ENCODE data around the gene TEX30. TPM values are rescaled to one million over a fixed set of nuclear protein-coding genes. Genes with fewer than 3 reads are reported as not detected.

Gene TEX30
- total RNA-seq, 3 donors from 2014 or later (not counting 1 experiment from before 2014, with no cell fraction given) = 8.7 to 10.3 (median 9.3) TPM

- peak overlapping the region in 1 of 2 donors; percentile 96 for H3K27ac Mint-ChIP-seq
- Histone ChIP-seq H3K4me3 (ENCODE audit: low read length) (no peak overlapping the region), H3K27me3 (ENCODE audit: control insufficient read depth, insufficient read depth, low read length) (no peaks in the 10 kb centered on the region), H3K36me3 (ENCODE audit: control insufficient read depth, insufficient read depth, low read length) (peaks cover 4% of the 10 kb centered on the region), H3K9me3 (ENCODE audit: control insufficient read depth, insufficient read depth, low read length) (no peaks in the 10 kb centered on the region), H3K4me1 (ENCODE audit: control insufficient read depth, insufficient read depth, low read length) (peaks cover 30% of the 10 kb centered on the region), H3K27ac (ENCODE audit: low read length) (no peak overlapping the region)
- intact Hi-C loops (cut with micrococcal nuclease) = no loop called here
- no peaks in the 10 kb centered on the region for H3K27me3 Mint-ChIP-seq (ENCODE audit: low read depth in 2 of 2)
- DNase-seq (no peak), ATAC-seq (no peak)
- TF ChIP-seq CTCF (IDR thresholded peaks at IDR 0.05) = no peak
- H3K9me3 Mint-ChIP-seq = no peaks in the 10 kb centered on the region
- H3K36me3 Mint-ChIP-seq = no peaks in the 10 kb centered on the region
- H3K4me3 Mint-ChIP-seq = peak overlapping the region; percentile 93
- H3K4me1 Mint-ChIP-seq = peaks cover 32 to 45% of the 10 kb centered on the region in 2 donors
- WGBS (ENCODE audit: insufficient coverage) = 92% methylated on average over 16 of the region's 16 CpGs
Observed at GRCh38 chr13:102772042-102772425, 1.6 kb downstream of the TEX30 start.

- intact Hi-C loops (cut with micrococcal nuclease) = no loop called here
Observed at GRCh38 chr13:102771298-102772041, 2.1 kb downstream of the TEX30 start.

GRCh38 chr13:102770435-102770834 lies 3.2 kb downstream of the TEX30 start:
- intact Hi-C loops (cut with micrococcal nuclease) = no loop called here
- peaks cover 28% of the 10 kb centered on the region for H3K4me1 ChIP-seq (ENCODE audit: control insufficient read depth, insufficient read depth, low read length)
- Mint-ChIP-seq H3K4me1 (peaks cover 28 to 45% of the 10 kb centered on the region in 2 donors), H3K9me3 (no peaks in the 10 kb centered on the region), H3K4me3 (peak overlapping the region; percentile 7), H3K27ac (no peak overlapping the region), H3K36me3 (no peaks in the 10 kb centered on the region), H3K27me3 (ENCODE audit: low read depth in 2 of 2) (no peaks in the 10 kb centered on the region)
- 97% methylated on average over 2 of the region's 2 CpGs for WGBS (ENCODE audit: insufficient coverage)
- DNase-seq = no peak
- no peaks in the 10 kb centered on the region for H3K27me3 ChIP-seq (ENCODE audit: control insufficient read depth, insufficient read depth, low read length)
- no peaks in the 10 kb centered on the region for H3K9me3 ChIP-seq (ENCODE audit: control insufficient read depth, insufficient read depth, low read length)
- no peak overlapping the region for H3K4me3 ChIP-seq (ENCODE audit: low read length)
- no peak for TF ChIP-seq CTCF (IDR thresholded peaks at IDR 0.05)
- peaks cover 14% of the 10 kb centered on the region for H3K36me3 ChIP-seq (ENCODE audit: control insufficient read depth, insufficient read depth, low read length)
- no peak overlapping the region for H3K27ac ChIP-seq (ENCODE audit: low read length)
- ATAC-seq = no peak

More at GRCh38 chr13:102771298-102772041, 2.1 kb downstream of the TEX30 start:
- Histone ChIP-seq H3K4me1 (ENCODE audit: control insufficient read depth, insufficient read depth, low read length) (peaks cover 30% of the 10 kb centered on the region), H3K4me3 (ENCODE audit: low read length) (no peak overlapping the region), H3K9me3 (ENCODE audit: control insufficient read depth, insufficient read depth, low read length) (no peaks in the 10 kb centered on the region), H3K27ac (ENCODE audit: low read length) (no peak overlapping the region), H3K27me3 (ENCODE audit: control insufficient read depth, insufficient read depth, low read length) (no peaks in the 10 kb centered on the region), H3K36me3 (ENCODE audit: control insufficient read depth, insufficient read depth, low read length) (peaks cover 9% of the 10 kb centered on the region)
- 89% methylated on average over 3 of the region's 6 CpGs for WGBS (ENCODE audit: insufficient coverage)
- DNase-seq = no peak
- H3K36me3 Mint-ChIP-seq = no peaks in the 10 kb centered on the region
- no peak overlapping the region for H3K27ac Mint-ChIP-seq
- H3K4me3 Mint-ChIP-seq = peak overlapping the region; percentile 93
- no peak for ATAC-seq
- no peak for TF ChIP-seq CTCF (IDR thresholded peaks at IDR 0.05)
- H3K27me3 Mint-ChIP-seq (ENCODE audit: low read depth in 2 of 2) = no peaks in the 10 kb centered on the region
- H3K4me1 Mint-ChIP-seq = peaks cover 30 to 45% of the 10 kb centered on the region in 2 donors
- no peaks in the 10 kb centered on the region for H3K9me3 Mint-ChIP-seq

- no peaks in the 10 kb centered on the region for H3K36me3 Mint-ChIP-seq
- H3K4me3 Mint-ChIP-seq = no peak overlapping the region
- intact Hi-C loops (cut with micrococcal nuclease) = no loop called here
Observed at GRCh38 chr13:102769679-102770078, 3.9 kb downstream of the TEX30 start.

More at GRCh38 chr13:102769679-102770078, 3.9 kb downstream of the TEX30 start:
- DNase-seq (no peak), ATAC-seq (no peak)
- Histone ChIP-seq H3K36me3 (ENCODE audit: control insufficient read depth, insufficient read depth, low read length) (peaks cover 14% of the 10 kb centered on the region), H3K9me3 (ENCODE audit: control insufficient read depth, insufficient read depth, low read length) (no peaks in the 10 kb centered on the region), H3K4me3 (ENCODE audit: low read length) (no peak overlapping the region), H3K4me1 (ENCODE audit: control insufficient read depth, insufficient read depth, low read length) (peaks cover 23% of the 10 kb centered on the region), H3K27me3 (ENCODE audit: control insufficient read depth, insufficient read depth, low read length) (no peaks in the 10 kb centered on the region), H3K27ac (ENCODE audit: low read length) (no peak overlapping the region)
- peaks cover 24 to 41% of the 10 kb centered on the region in 2 donors for H3K4me1 Mint-ChIP-seq
- H3K9me3 Mint-ChIP-seq = no peaks in the 10 kb centered on the region
- no peak overlapping the region for H3K27ac Mint-ChIP-seq
- WGBS (ENCODE audit: insufficient coverage) = 78% methylated on average over 3 of the region's 4 CpGs
- H3K27me3 Mint-ChIP-seq (ENCODE audit: low read depth in 2 of 2) = no peaks in the 10 kb centered on the region
- TF ChIP-seq CTCF (IDR thresholded peaks at IDR 0.05) = no peak

All from natural killer cell (primary cell).